NAMALWA (cell line): Measurements from ENCODE around the gene COL13A1.

ENCODE experiments used
- DNase-seq: peaks from one replicate; pipeline ENCODE4 v3.0.0-alpha.2; 2015; ENCODE audit warnings: low spot score

COL13A1 gene

DNA sequence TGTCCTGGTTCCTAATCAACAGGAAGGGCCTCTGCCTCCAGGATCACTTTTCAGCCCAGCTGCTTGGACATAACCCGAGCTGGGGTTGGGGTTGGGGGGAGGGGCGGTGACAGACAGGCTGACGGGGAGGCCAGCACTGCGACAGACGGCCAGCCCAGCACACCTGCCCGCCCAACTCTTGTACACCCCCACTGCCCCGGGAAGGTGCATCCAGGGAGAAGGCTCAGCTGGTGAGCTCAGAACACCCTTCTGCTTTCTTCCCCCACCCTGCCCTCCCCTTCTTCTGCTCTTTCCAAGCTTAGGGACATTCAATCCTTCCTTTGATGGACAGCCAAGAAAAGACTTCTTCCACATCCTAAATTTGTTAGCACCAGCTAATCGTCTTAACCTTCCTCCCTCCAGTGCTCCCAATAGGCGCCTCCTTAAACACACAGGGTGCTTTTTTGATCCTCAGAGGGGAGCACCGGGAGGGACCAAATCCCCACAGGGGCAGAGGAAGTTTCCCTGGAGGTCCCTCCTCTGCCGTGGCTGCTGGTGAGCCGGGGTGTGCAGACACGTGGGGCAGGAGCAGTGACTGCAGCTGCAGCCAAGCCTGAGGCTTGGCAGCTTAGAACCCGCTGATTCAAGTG is 44.7 kb downstream of the COL13A1 start:
- DNase-seq = no peak

DNA sequence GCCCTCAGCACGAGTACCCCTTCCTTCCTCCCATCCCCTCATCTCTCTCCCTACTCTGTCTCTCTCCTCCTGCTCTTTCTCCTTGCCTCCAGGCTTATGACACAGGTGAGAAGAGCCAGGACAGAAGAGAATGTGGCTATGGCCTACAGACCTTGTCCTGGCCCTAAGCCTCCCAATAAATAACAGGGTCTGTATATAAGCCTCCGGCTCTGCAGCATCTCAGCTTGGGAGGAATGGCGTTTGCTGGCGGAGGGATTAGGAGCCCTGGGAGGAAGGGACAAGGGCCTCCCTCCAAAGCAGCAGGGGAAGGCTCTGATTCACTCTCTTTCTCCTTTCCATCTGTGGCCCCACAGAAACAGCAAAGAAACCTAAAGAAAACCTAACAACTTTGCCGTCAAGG is 45.8 kb downstream of the COL13A1 start:
- DNase-seq = no peak

DNA sequence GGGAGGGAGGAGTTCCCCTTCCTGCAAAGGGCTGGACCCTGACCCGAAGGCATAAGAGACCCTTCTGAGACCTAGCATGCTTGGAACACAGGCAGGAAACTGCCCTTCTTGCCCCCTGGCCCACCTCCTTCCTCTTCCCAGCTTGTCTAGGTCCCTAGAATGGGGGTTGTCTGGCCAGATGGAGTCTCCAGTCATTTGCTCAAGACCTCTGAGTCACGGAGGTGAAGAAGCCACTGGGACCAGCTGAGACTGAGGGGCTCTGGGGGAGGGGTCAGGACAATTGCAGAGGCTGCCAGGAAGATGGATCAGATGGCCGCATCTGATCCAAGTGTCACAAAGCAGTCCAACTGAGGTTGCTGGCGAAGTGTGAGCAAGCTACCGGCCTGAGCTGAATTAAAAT is 46.2 kb downstream of the COL13A1 start:
- DNase-seq = no peak

GRCh38 chr10:69848454-69848853 is 46.7 kb downstream of the COL13A1 start:
- DNase-seq = no peak

GRCh38 chr10:69849825-69850224 is 48.1 kb downstream of the COL13A1 start:
- DNase-seq = no peak

DNA sequence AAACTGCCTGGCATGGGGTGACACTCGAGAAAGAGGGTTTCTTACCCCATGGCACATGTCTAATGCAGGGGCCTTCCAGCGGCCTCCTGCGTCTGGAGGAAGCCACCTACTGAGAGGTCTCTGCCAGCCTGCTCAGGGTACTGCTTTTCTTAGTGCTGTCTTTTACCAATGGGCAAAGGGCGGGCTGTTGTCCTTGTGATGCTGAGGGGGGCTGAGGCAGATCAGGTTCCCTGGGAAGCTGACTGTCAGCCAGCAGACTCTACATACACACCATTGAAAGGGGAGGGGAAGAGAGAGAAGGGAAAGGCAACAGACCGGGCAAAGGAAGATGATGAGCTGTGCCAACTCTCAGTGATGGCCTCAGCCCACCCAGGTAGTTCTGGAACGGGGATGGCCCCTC is 48.7 kb downstream of the COL13A1 start:
- no peak for DNase-seq

GRCh38 chr10:69851306-69851705 is 49.6 kb downstream of the COL13A1 start:
- no peak for DNase-seq

DNA sequence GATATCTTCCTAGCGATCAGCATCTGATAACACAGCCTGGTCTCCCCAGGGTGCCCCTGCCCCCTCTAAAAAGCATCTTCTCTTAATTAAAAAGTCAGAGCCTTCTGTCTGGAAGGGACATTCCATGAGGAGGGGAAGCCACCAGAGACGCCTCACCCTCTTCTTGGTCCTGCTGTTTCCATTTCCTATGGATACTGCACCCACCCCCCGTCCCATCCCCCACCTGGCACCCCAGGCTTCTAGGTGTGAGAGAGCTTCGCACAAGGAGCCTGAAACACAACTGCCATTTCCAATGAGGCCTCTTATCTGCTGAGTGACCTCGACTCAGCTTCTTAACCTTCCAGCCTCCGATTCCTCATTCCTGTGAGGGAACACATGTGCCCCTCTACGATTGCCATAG is 51.4 kb downstream of the COL13A1 start:
- DNase-seq = no peak

- DNase-seq = no peak
Measured at GRCh38 chr10:69854511-69855345, 53.0 kb downstream of the COL13A1 start.

- no peak for DNase-seq
Measured at GRCh38 chr10:69855346-69856111, 53.8 kb downstream of the COL13A1 start.

GRCh38 chr10:69856601-69857166 is 55.0 kb downstream of the COL13A1 start:
- no peak for DNase-seq

DNA sequence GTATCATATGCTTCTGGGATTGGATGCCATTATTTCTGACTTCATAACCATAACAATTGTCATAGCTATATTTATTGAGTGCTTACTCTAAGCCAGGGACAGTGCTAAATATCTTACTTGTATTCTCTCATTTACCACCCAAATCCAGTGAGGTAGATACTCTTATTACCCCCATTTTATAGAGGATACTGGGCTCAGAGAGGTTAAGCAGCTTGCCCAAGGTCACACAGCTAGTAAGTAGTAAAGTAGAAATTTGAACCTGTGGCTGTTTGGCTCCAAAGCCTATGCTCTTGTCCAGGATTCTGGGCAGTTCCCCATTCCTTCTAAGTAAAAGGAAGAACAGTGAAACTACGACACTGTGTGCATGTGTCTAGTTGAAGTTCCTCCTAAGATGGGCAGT is 56.5 kb downstream of the COL13A1 start:
- DNase-seq = no peak

DNA sequence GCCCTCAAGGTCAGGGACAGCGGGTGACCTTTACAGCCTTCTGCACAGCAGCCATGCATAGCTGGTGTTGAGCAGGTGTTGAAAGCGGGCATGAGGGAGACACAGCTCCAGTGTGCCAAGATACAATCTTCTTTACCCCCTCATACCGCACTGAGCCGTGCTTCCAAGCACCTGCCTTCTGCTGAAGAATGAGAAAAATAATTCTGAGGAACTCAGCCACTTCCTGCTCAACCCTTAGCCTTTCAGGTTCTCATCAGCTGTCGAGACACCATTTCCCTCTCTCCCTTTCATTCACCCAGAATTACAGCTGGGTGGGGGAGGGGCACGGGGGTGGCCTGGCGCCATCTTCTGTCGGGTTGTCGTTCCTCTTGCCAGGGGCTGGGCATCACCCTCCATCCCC is 58.6 kb downstream of the COL13A1 start:
- DNase-seq = no peak

DNA sequence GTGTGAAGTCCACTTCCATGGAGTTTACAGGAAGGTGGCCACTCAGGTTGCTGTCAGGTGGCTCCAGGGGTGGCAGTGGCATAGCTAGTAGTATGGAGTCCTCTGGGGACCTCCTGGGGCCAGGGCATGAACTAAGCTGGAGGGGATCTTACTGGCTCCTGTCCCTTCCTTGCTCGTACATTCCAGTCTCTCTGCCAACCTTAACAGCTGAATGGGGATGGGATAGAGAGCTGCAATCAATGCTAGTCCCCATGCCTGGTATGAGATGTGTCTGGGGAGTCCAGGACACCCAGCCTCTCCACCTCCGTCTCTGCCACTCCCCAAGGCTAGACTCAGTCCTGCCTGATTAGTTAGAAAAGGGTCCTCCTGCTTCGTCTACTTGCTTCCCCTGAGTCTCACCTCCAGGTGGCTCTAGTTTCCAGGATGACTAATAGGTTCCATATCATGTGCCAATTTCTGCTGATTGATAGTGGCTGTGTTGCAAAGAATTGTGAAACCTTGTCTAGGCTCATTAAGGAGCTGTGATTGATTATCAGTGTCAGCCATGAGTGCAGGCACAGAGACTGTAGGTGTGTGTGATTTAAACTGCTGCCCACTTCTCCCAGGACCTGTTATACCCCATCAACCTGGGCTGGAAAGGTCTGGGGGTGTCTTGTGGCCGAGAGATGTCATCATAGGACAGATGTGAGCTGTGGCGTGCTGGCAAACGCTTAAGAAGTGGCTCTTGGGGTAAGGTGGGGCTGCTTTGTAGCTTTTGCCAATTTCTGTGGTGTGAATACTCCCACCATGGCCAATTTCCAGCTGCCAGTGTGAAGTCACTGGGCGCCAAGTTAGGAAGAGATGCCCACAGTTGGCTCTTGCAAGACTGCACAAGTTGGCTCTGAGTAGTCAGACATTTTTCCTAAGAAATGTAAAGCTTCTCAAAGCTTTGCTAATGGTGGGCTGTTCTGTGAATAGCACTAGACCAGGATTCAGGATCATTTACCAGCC is 59.8 kb downstream of the COL13A1 start:
- peak; percentile 51 for DNase-seq

DNA sequence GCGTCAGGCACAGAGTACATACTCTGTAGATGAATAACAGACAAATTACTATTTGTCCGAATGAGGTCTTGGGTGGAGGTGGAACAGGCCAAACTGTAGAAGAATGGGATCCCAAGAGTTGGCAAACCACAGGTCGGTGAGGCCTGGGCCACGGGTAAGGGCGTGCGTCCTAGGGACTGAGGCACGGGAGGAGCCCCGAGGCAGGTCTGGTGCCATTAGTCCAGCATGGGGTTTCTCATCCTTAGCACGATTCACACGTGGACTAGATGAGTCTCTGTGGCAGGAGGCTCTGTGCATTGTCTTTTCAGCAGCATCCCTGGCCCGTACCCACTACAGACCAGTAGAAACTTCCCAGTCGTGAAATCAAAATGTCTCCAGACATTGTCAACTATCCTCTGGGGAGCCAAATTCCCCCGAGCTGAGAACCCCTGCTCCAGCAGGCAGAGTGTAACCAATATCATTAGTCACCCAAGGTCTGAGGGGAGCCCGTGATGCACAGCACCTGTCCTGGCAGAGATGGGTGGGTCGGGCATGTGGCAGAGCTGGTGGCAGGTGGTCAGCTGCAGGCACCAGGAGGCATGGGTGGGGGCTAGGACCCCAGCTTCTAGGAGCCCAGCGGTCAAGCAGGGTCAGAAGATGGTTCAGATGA is 61.3 kb downstream of the COL13A1 start:
- DNase-seq = no peak

DNA sequence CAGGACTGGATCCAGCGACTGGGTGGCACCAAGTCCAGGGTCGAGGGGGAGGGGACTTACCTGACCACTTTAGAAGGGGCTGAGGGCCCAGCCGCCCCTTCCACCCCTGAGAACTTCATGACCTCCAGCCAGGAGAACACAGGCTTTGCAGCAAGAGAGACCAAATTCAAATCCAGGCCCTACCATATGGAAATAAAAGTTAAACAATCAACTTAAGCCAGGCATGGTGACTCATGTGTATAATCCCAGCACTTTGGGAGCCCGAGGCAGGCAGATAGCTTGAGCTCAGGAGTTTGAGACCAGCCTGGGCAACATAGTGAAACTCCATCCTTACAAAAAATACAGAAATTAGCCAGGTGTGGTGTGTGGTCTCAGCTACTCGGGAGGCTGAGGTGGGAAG is 61.9 kb downstream of the COL13A1 start:
- no peak for DNase-seq

DNA sequence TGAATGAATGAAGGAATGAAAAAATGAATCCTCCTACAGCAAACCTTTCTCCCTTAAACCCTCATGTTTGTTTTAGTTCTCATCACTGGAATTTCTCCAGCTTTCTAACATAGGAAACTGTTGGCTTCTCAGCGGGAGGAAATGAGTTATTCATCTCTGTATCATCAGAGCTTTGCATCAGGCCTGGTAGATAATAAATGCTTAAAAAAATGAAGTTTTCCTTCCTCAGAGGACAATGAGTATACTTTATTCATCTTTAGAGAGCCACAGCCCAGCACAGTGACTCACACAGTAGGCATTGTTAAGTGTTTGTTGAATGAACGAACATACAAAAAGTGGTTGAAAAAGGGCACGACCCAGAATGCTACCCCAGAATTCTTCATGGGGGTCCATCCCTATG is 62.6 kb downstream of the COL13A1 start:
- no peak for DNase-seq

- no peak for DNase-seq
Measured at GRCh38 chr10:69865450-69865849, 63.7 kb downstream of the COL13A1 start.

DNA sequence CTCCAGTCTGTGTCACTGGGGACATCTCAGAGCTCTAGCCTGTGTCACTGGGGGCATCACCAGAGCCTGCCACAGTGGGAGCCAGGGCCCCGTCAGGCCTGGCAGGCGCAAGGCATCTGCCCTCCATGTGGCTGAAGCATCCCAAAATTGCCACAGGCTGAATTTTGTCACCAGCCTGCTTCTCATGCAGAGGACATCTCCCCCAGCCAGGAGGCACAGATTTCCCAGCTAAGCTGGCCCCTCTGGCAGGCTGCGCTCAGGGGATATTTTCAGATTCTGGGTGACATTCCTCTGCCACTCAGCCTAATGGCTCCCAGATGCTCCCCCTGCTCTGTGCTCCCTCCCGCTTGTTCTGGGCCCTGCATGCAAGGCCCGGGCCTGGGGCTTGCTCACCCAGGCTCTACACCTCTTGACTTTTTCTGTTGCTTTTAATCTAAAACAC is 64.6 kb downstream of the COL13A1 start:
- DNase-seq = no peak

GRCh38 chr10:69866688-69867461 is 65.2 kb downstream of the COL13A1 start:
- DNase-seq = no peak
